ENCODE data around the gene SLC8A1.

- TF ChIP-seq POLR2A (IDR thresholded peaks at IDR 0.05; ENCODE audit: low read length) (no peak), GATA1 (IDR thresholded peaks at IDR 0.05; ENCODE audit: low read depth, low read length) (no peak)
Measured at GRCh38 chr2:40209761-40210160, 242.1 kb downstream of the SLC8A1 start.

All from erythroblast (primary cell).